ENCODE measurements around the gene CD28.
A peak's percentile ranks its signal among the peaks of the same experiment; 100 is the strongest.

Gene CD28

GRCh38 chr2:203679401-203679800 lies 27.0 kb upstream of the CD28 start:
- no peak overlapping the region for H3K4me3 ChIP-seq (ENCODE audit: low read length)
- TF ChIP-seq ZNF274 (IDR thresholded peaks at IDR 0.05; ENCODE audit: low read depth, low read length): no peak

- no peak for TF ChIP-seq ZNF274 (IDR thresholded peaks at IDR 0.05; ENCODE audit: low read depth, low read length)
- no peak overlapping the region for H3K4me3 ChIP-seq (ENCODE audit: low read length)
Observed at GRCh38 chr2:203681978-203682377, 24.5 kb upstream of the CD28 start.

GRCh38 chr2:203682688-203683130 lies 23.7 kb upstream of the CD28 start:
- no peak for TF ChIP-seq ZNF274 (IDR thresholded peaks at IDR 0.05; ENCODE audit: low read depth, low read length)

GRCh38 chr2:203683421-203683820 lies 23.0 kb upstream of the CD28 start:
- H3K4me3 ChIP-seq (ENCODE audit: low read length): no peak overlapping the region

More at GRCh38 chr2:203682688-203683130, 23.7 kb upstream of the CD28 start:
- no peak overlapping the region for H3K4me3 ChIP-seq (ENCODE audit: low read length)

DNA sequence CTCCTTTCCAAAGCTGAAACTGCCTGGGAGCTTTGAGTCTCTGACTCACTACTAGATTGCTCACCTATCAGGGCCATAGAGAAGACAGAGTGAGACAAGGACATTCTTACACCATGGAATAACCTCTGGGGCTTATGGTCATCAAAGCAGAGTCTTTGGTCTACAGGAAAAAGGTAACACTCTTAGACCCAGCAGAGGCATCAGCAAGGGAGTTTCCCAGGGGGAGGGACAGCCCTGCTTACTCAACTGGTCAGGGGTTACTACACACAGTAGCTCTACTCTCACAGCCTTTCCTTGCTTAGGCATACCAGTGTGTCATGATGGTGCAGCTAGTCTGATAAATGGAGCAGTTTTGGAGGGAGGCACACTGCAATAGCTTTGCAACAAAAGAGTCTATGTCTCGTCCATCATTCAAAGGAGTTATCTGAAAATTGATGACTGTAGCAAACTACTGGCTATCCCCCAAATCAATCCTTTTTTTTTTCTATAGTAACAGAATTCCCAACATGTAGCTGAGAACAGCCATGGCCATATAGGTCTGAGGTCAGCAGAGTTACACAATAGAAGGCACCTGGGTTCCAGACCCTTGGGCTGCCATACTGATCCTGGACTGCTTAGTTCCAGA lies 22.4 kb upstream of the CD28 start:
- no peak for TF ChIP-seq ZNF274 (IDR thresholded peaks at IDR 0.05; ENCODE audit: low read depth, low read length)
- H3K4me3 ChIP-seq (ENCODE audit: low read length): no peak overlapping the region

More at GRCh38 chr2:203683421-203683820, 23.0 kb upstream of the CD28 start:
- no peak for TF ChIP-seq ZNF274 (IDR thresholded peaks at IDR 0.05; ENCODE audit: low read depth, low read length)

GRCh38 chr2:203685081-203685621 lies 21.3 kb upstream of the CD28 start:
- H3K4me3 ChIP-seq (ENCODE audit: low read length): no peak overlapping the region
- no peak for TF ChIP-seq ZNF274 (IDR thresholded peaks at IDR 0.05; ENCODE audit: low read depth, low read length)

GRCh38 chr2:203685789-203686420 lies 20.5 kb upstream of the CD28 start:
- H3K4me3 ChIP-seq (ENCODE audit: low read length): no peak overlapping the region

GRCh38 chr2:203687165-203687564 lies 19.3 kb upstream of the CD28 start:
- no peak for TF ChIP-seq ZNF274 (IDR thresholded peaks at IDR 0.05; ENCODE audit: low read depth, low read length)
- no peak overlapping the region for H3K4me3 ChIP-seq (ENCODE audit: low read length)

More at GRCh38 chr2:203685789-203686420, 20.5 kb upstream of the CD28 start:
- TF ChIP-seq ZNF274 (IDR thresholded peaks at IDR 0.05; ENCODE audit: low read depth, low read length): no peak

GRCh38 chr2:203688798-203689197 lies 17.6 kb upstream of the CD28 start:
- H3K4me3 ChIP-seq (ENCODE audit: low read length): no peak overlapping the region; the same call in 1 of the 2 replicates
- no peak for TF ChIP-seq ZNF274 (IDR thresholded peaks at IDR 0.05; ENCODE audit: low read depth, low read length)

DNA sequence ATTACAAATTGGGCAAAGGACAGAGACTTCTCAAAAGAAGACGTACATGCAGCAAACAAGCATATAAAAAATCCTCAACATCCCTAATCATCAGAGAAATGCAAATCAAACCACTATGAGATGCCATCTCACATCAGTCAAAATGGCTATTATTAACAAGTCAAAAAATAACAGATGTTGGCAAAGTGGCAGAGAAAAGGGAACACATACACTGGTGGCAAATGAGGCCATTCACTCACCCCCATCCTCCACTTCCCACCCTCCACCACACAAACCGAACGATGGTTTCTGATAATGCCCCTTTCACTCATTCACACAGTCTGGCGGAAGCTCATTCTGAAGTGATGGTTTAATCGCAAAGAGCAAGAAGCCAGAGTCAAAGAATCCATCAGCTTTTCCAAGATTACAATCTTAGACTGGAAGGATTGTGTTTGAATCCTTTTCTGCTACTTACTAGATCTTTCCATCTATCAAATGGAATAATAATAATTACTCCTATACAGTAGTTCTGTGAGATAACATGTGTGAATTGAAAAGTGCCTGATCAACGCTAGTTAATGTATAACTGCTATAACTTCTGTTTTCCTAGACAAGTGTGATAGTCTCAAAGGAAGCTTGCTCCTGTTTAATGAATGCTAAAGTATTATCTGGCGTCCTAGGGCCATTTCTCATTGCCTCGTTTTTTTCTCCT lies 16.9 kb upstream of the CD28 start:
- peak overlapping the region; percentile 3; the same call in 1 of the 2 replicates for H3K4me3 ChIP-seq (ENCODE audit: low read length)
- TF ChIP-seq ZNF274 (IDR thresholded peaks at IDR 0.05; ENCODE audit: low read depth, low read length): no peak

- peak overlapping the region; percentile 3; the same call in 1 of the 2 replicates for H3K4me3 ChIP-seq (ENCODE audit: low read length)
- TF ChIP-seq ZNF274 (IDR thresholded peaks at IDR 0.05; ENCODE audit: low read depth, low read length): no peak
Observed at GRCh38 chr2:203690117-203690431, 16.4 kb upstream of the CD28 start.

DNA sequence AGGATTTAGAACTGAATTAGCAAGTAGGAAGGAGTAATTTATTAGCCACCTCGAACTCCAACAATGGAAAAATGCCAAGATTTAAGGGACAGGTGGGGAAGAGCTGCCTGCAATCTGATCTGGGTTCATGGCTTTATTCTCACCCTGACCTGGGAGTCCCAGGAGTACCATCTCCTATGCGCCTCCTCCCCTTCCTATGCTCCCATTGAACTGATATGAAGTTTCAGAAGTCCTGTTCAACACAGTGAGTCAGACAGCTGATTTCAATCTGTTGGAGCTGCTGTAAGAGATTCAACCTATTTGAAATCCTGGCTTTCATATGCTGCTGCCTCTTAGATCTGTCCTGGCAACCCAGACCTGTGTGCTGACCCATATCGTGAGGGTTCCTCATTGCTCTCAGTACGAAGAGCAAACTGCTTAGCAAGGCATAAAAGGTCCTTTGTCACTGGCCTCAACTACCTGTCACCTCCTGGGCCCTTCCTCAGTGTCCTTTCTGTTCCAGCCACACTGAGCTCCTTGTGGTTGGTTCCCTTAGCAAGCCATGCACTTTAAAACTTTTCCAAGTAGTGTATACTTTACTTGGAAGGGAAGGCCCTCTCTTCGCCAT lies 15.9 kb upstream of the CD28 start:
- peak overlapping the region; percentile 3; the same call in 1 of the 2 replicates for H3K4me3 ChIP-seq (ENCODE audit: low read length)
- no peak for TF ChIP-seq ZNF274 (IDR thresholded peaks at IDR 0.05; ENCODE audit: low read depth, low read length)

- TF ChIP-seq ZNF274 (IDR thresholded peaks at IDR 0.05; ENCODE audit: low read depth, low read length): no peak
- H3K4me3 ChIP-seq (ENCODE audit: low read length): no peak overlapping the region
Observed at GRCh38 chr2:203691149-203691548, 15.3 kb upstream of the CD28 start.

- no peak overlapping the region for H3K4me3 ChIP-seq (ENCODE audit: low read length)
- TF ChIP-seq ZNF274 (IDR thresholded peaks at IDR 0.05; ENCODE audit: low read depth, low read length): no peak
Observed at GRCh38 chr2:203692031-203692710, 14.3 kb upstream of the CD28 start.
